ENCODE results near the gene DEUP1.

DEUP1 gene

GRCh38 chr11:93324500-93324899 lies 6.0 kb upstream of the DEUP1 start:
- H3K4me3 ChIP-seq (ENCODE audit: low read length), result no peak overlapping the region
- no peak for TF ChIP-seq ZNF274 (IDR thresholded peaks at IDR 0.05; ENCODE audit: low read depth, low read length)

- TF ChIP-seq ZNF274 (IDR thresholded peaks at IDR 0.05; ENCODE audit: low read depth, low read length), result no peak
Observed at GRCh38 chr11:93326681-93327080, 3.9 kb upstream of the DEUP1 start.

GRCh38 chr11:93329936-93330445 lies 551 bp upstream of the DEUP1 start:
- no peak for TF ChIP-seq ZNF274 (IDR thresholded peaks at IDR 0.05; ENCODE audit: low read depth, low read length)
- H3K4me3 ChIP-seq (ENCODE audit: low read length), result no peak overlapping the region

More at GRCh38 chr11:93326681-93327080, 3.9 kb upstream of the DEUP1 start:
- no peak overlapping the region for H3K4me3 ChIP-seq (ENCODE audit: low read length)

- no peak for TF ChIP-seq ZNF274 (IDR thresholded peaks at IDR 0.05; ENCODE audit: low read depth, low read length)
- no peak overlapping the region for H3K4me3 ChIP-seq (ENCODE audit: low read length)
Observed at GRCh38 chr11:93340223-93340622, 9.7 kb downstream of the DEUP1 start.

- H3K4me3 ChIP-seq (ENCODE audit: low read length), result no peak overlapping the region
Observed at GRCh38 chr11:93344855-93345333, 14.4 kb downstream of the DEUP1 start.

GRCh38 chr11:93348930-93349329 lies 18.4 kb downstream of the DEUP1 start:
- no peak overlapping the region for H3K4me3 ChIP-seq (ENCODE audit: low read length)
- no peak for TF ChIP-seq ZNF274 (IDR thresholded peaks at IDR 0.05; ENCODE audit: low read depth, low read length)

More at GRCh38 chr11:93344855-93345333, 14.4 kb downstream of the DEUP1 start:
- no peak for TF ChIP-seq ZNF274 (IDR thresholded peaks at IDR 0.05; ENCODE audit: low read depth, low read length)

GRCh38 chr11:93350835-93351234 lies 20.3 kb downstream of the DEUP1 start:
- H3K4me3 ChIP-seq (ENCODE audit: low read length), result no peak overlapping the region
- no peak for TF ChIP-seq ZNF274 (IDR thresholded peaks at IDR 0.05; ENCODE audit: low read depth, low read length)

GRCh38 chr11:93359396-93359795 lies 28.9 kb downstream of the DEUP1 start:
- TF ChIP-seq ZNF274 (IDR thresholded peaks at IDR 0.05; ENCODE audit: low read depth, low read length), result no peak
- H3K4me3 ChIP-seq (ENCODE audit: low read length), result no peak overlapping the region

- H3K4me3 ChIP-seq (ENCODE audit: low read length), result no peak overlapping the region
- TF ChIP-seq ZNF274 (IDR thresholded peaks at IDR 0.05; ENCODE audit: low read depth, low read length), result no peak
Observed at GRCh38 chr11:93361435-93361834, 30.9 kb downstream of the DEUP1 start.

GRCh38 chr11:93368022-93368421 lies 37.5 kb downstream of the DEUP1 start:
- TF ChIP-seq ZNF274 (IDR thresholded peaks at IDR 0.05; ENCODE audit: low read depth, low read length), result no peak
- no peak overlapping the region for H3K4me3 ChIP-seq (ENCODE audit: low read length)

GRCh38 chr11:93370260-93370659 lies 39.7 kb downstream of the DEUP1 start:
- H3K4me3 ChIP-seq (ENCODE audit: low read length), result no peak overlapping the region
- no peak for TF ChIP-seq ZNF274 (IDR thresholded peaks at IDR 0.05; ENCODE audit: low read depth, low read length)

GRCh38 chr11:93389737-93390136 lies 59.2 kb downstream of the DEUP1 start:
- no peak for TF ChIP-seq ZNF274 (IDR thresholded peaks at IDR 0.05; ENCODE audit: low read depth, low read length)
- H3K4me3 ChIP-seq (ENCODE audit: low read length), result no peak overlapping the region

- TF ChIP-seq ZNF274 (IDR thresholded peaks at IDR 0.05; ENCODE audit: low read depth, low read length), result no peak
- H3K4me3 ChIP-seq (ENCODE audit: low read length), result no peak overlapping the region
Observed at GRCh38 chr11:93392867-93393266, 62.3 kb downstream of the DEUP1 start.

GRCh38 chr11:93393386-93393785 lies 62.8 kb downstream of the DEUP1 start:
- TF ChIP-seq ZNF274 (IDR thresholded peaks at IDR 0.05; ENCODE audit: low read depth, low read length), result no peak
- no peak overlapping the region for H3K4me3 ChIP-seq (ENCODE audit: low read length)

- H3K4me3 ChIP-seq (ENCODE audit: low read length), result no peak overlapping the region
- no peak for TF ChIP-seq ZNF274 (IDR thresholded peaks at IDR 0.05; ENCODE audit: low read depth, low read length)
Observed at GRCh38 chr11:93394488-93394887, 63.9 kb downstream of the DEUP1 start.

- TF ChIP-seq ZNF274 (IDR thresholded peaks at IDR 0.05; ENCODE audit: low read depth, low read length), result no peak
- no peak overlapping the region for H3K4me3 ChIP-seq (ENCODE audit: low read length)
Observed at GRCh38 chr11:93396316-93396715, 65.8 kb downstream of the DEUP1 start.

Data from GM08714 (cell line).